ENCODE results near the gene PBXIP1.
A peak's percentile ranks its signal among the peaks of the same experiment; 100 is the strongest.

Gene PBXIP1

DNA sequence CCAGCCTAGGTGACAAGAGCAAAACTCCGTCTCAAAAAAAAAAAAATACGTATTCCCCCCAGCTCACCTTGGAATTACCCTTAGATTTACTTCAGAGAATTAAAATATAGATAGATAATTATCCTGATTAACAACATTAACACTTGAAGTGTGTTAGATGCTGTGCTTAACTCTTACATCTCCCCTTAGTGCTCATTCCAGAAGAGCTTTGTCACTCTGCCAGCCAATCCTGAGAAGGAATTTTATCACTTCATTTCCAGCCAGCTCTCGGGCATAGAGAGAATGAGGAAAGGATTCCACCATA is 16.3 kb upstream of the PBXIP1 start:
- Histone ChIP-seq H4K8ac (ENCODE audit: low read depth, low read length) (no peak overlapping the region), H3K27me3 (ENCODE audit: insufficient read depth, low read length, poor library complexity) (no peaks in the 10 kb centered on the region), H3K4me1 (ENCODE audit: control insufficient read depth, low read depth, low read length) (peaks cover 11% of the 10 kb centered on the region), H3K4me2 (ENCODE audit: low read length) (peak overlapping the region; percentile 37), H3K4ac (ENCODE audit: low read depth, low read length) (peak overlapping the region; percentile 29), H2BK15ac (replicated peaks; ENCODE audit: low read depth) (no peak overlapping the region), H3K79me2 (ENCODE audit: control insufficient read depth, insufficient read depth, low read length) (peaks cover 57% of the 10 kb centered on the region), H3K23ac (ENCODE audit: low read length) (no peak overlapping the region), H3K9ac (ENCODE audit: low read length) (peak overlapping the region; percentile 69), H3K56ac (ENCODE audit: low read length) (peak overlapping the region; percentile 96), H3K4me3 (ENCODE audit: low read length) (no peak overlapping the region), H2AK5ac (ENCODE audit: low read length) (no peak overlapping the region), H3K79me1 (ENCODE audit: low read length) (peaks cover 19% of the 10 kb centered on the region), H4K5ac (ENCODE audit: low read length) (no peak overlapping the region), H3K36me3 (ENCODE audit: control insufficient read depth, insufficient read depth, low read length) (peaks cover 5% of the 10 kb centered on the region), H3K18ac (ENCODE audit: low read length) (peak overlapping the region; percentile 81), H3K27ac (ENCODE audit: low read depth, low read length) (peak overlapping the region; percentile 96), H2BK120ac (ENCODE audit: low read depth, low read length) (peak overlapping the region; percentile 40), H2BK5ac (ENCODE audit: low read length) (peak overlapping the region; percentile 91)
- DNase-seq: no peak
- WGBS (ENCODE audit: extremely low coverage, insufficient coverage, low lambda C conversion rate): no CpG with 5 or more reads among the region's 3 CpGs

GRCh38 chr1:154971341-154971998 is 15.6 kb upstream of the PBXIP1 start:
- Histone ChIP-seq H3K27ac (ENCODE audit: low read depth, low read length) (peak overlapping the region; percentile 96), H2BK15ac (replicated peaks; ENCODE audit: low read depth) (no peak overlapping the region), H4K5ac (ENCODE audit: low read length) (peak overlapping the region; percentile 85), H3K27me3 (ENCODE audit: insufficient read depth, low read length, poor library complexity) (no peaks in the 10 kb centered on the region), H3K4me2 (ENCODE audit: low read length) (peak overlapping the region; percentile 30), H3K4me3 (ENCODE audit: low read length) (no peak overlapping the region), H3K4ac (ENCODE audit: low read depth, low read length) (peak overlapping the region; percentile 61), H3K56ac (ENCODE audit: low read length) (peak overlapping the region; percentile 95), H3K79me2 (ENCODE audit: control insufficient read depth, insufficient read depth, low read length) (peaks cover 50% of the 10 kb centered on the region), H3K4me1 (ENCODE audit: control insufficient read depth, low read depth, low read length) (peaks cover 9% of the 10 kb centered on the region), H3K23ac (ENCODE audit: low read length) (peak overlapping the region; percentile 48), H2BK5ac (ENCODE audit: low read length) (peak overlapping the region; percentile 94), H3K79me1 (ENCODE audit: low read length) (peaks cover 20% of the 10 kb centered on the region), H3K9ac (ENCODE audit: low read length) (peak overlapping the region; percentile 71), H3K36me3 (ENCODE audit: control insufficient read depth, insufficient read depth, low read length) (peaks cover 9% of the 10 kb centered on the region), H2BK120ac (ENCODE audit: low read depth, low read length) (peak overlapping the region; percentile 5), H3K18ac (ENCODE audit: low read length) (peak overlapping the region; percentile 11), H4K8ac (ENCODE audit: low read depth, low read length) (no peak overlapping the region), H2AK5ac (ENCODE audit: low read length) (peak overlapping the region; percentile 93)
- peak; percentile 48 for DNase-seq
- WGBS (ENCODE audit: extremely low coverage, insufficient coverage, low lambda C conversion rate): no CpG with 5 or more reads among the region's 10 CpGs

- Histone ChIP-seq H3K9ac (ENCODE audit: low read length) (peak within 1 kb of the TSS; percentile 95), H3K4me3 (ENCODE audit: low read length) (peak within 1 kb of the TSS; percentile 79), H2BK15ac (replicated peaks; ENCODE audit: low read depth) (no peak within 1 kb of the TSS), H3K79me2 (ENCODE audit: control insufficient read depth, insufficient read depth, low read length) (peaks cover 43% of the 10 kb centered on the region), H3K4me1 (ENCODE audit: control insufficient read depth, low read depth, low read length) (peaks cover 6% of the 10 kb centered on the region), H2AK5ac (ENCODE audit: low read length) (peak within 1 kb of the TSS; percentile 93), H3K36me3 (ENCODE audit: control insufficient read depth, insufficient read depth, low read length) (peaks cover 11% of the 10 kb centered on the region), H3K4ac (ENCODE audit: low read depth, low read length) (peak within 1 kb of the TSS; percentile 70), H3K23ac (ENCODE audit: low read length) (peak within 1 kb of the TSS; percentile 59), H3K27me3 (ENCODE audit: insufficient read depth, low read length, poor library complexity) (no peaks in the 10 kb centered on the region), H4K8ac (ENCODE audit: low read depth, low read length) (no peak within 1 kb of the TSS), H3K18ac (ENCODE audit: low read length) (peak within 1 kb of the TSS; percentile 83), H2BK120ac (ENCODE audit: low read depth, low read length) (peak within 1 kb of the TSS; percentile 5), H3K27ac (ENCODE audit: low read depth, low read length) (peak within 1 kb of the TSS; percentile 96), H3K56ac (ENCODE audit: low read length) (peak within 1 kb of the TSS; percentile 95), H2BK5ac (ENCODE audit: low read length) (peak within 1 kb of the TSS; percentile 94), H3K4me2 (ENCODE audit: low read length) (peak within 1 kb of the TSS; percentile 73), H4K5ac (ENCODE audit: low read length) (peak within 1 kb of the TSS; percentile 85), H3K79me1 (ENCODE audit: low read length) (peaks cover 22% of the 10 kb centered on the region)
- peak; percentile 98 for DNase-seq
- no CpG with 5 or more reads among the region's 15 CpGs for WGBS (ENCODE audit: extremely low coverage, insufficient coverage, low lambda C conversion rate)
These were observed 14.9 kb upstream of the PBXIP1 start, which contains the start of gene SHC1 for GRCh38 chr1:154970631-154971340. Gene SHC1 (minus strand): TSS chr1:154970747. CDS start chr1:154970526, 221 bp downstream.

- peak overlapping the region; percentile 49 for H3K27ac ChIP-seq (ENCODE audit: low read depth, low read length)
These were observed 14.1 kb upstream of the PBXIP1 start for GRCh38 chr1:154969860-154970452.

GRCh38 chr1:154969246-154969645 is 13.3 kb upstream of the PBXIP1 start:
- WGBS (ENCODE audit: extremely low coverage, insufficient coverage, low lambda C conversion rate): no CpG with 5 or more reads among the region's 5 CpGs
- no peak for DNase-seq
- no peaks in the 10 kb centered on the region for H3K27me3 ChIP-seq (ENCODE audit: insufficient read depth, low read length, poor library complexity)
- peak overlapping the region; percentile 95 for H3K9ac ChIP-seq (ENCODE audit: low read length)
- H3K4me1 ChIP-seq (ENCODE audit: control insufficient read depth, low read depth, low read length): peaks cover 6% of the 10 kb centered on the region
- H4K5ac ChIP-seq (ENCODE audit: low read length): no peak overlapping the region
- peaks cover 37% of the 10 kb centered on the region for H3K79me2 ChIP-seq (ENCODE audit: control insufficient read depth, insufficient read depth, low read length)
- no peak overlapping the region for H2BK15ac ChIP-seq (replicated peaks; ENCODE audit: low read depth)
- H3K4ac ChIP-seq (ENCODE audit: low read depth, low read length): no peak overlapping the region
- H2BK120ac ChIP-seq (ENCODE audit: low read depth, low read length): no peak overlapping the region
- H2AK5ac ChIP-seq (ENCODE audit: low read length): peak overlapping the region; percentile 59
- peaks cover 25% of the 10 kb centered on the region for H3K79me1 ChIP-seq (ENCODE audit: low read length)
- H3K27ac ChIP-seq (ENCODE audit: low read depth, low read length): no peak overlapping the region
- H3K4me3 ChIP-seq (ENCODE audit: low read length): peak overlapping the region; percentile 79
- H3K23ac ChIP-seq (ENCODE audit: low read length): peak overlapping the region; percentile 59
- H3K36me3 ChIP-seq (ENCODE audit: control insufficient read depth, insufficient read depth, low read length): peaks cover 17% of the 10 kb centered on the region
- H3K56ac ChIP-seq (ENCODE audit: low read length): peak overlapping the region; percentile 87
- H2BK5ac ChIP-seq (ENCODE audit: low read length): no peak overlapping the region
- peak overlapping the region; percentile 73 for H3K4me2 ChIP-seq (ENCODE audit: low read length)
- H4K8ac ChIP-seq (ENCODE audit: low read depth, low read length): no peak overlapping the region
- H3K18ac ChIP-seq (ENCODE audit: low read length): no peak overlapping the region

More at GRCh38 chr1:154969860-154970452, 14.1 kb upstream of the PBXIP1 start:
- no peak overlapping the region for H2BK15ac ChIP-seq (replicated peaks; ENCODE audit: low read depth)
- H2AK5ac ChIP-seq (ENCODE audit: low read length): no peak overlapping the region
- peak overlapping the region; percentile 70 for H3K4ac ChIP-seq (ENCODE audit: low read depth, low read length)
- peak overlapping the region; percentile 79 for H3K4me3 ChIP-seq (ENCODE audit: low read length)
- no peaks in the 10 kb centered on the region for H3K27me3 ChIP-seq (ENCODE audit: insufficient read depth, low read length, poor library complexity)
- no peak overlapping the region for H2BK120ac ChIP-seq (ENCODE audit: low read depth, low read length)
- no peak overlapping the region for H4K8ac ChIP-seq (ENCODE audit: low read depth, low read length)
- DNase-seq: no peak
- H4K5ac ChIP-seq (ENCODE audit: low read length): no peak overlapping the region
- peak overlapping the region; percentile 87 for H3K56ac ChIP-seq (ENCODE audit: low read length)
- H3K36me3 ChIP-seq (ENCODE audit: control insufficient read depth, insufficient read depth, low read length): peaks cover 15% of the 10 kb centered on the region
- H3K4me1 ChIP-seq (ENCODE audit: control insufficient read depth, low read depth, low read length): peaks cover 6% of the 10 kb centered on the region
- H3K23ac ChIP-seq (ENCODE audit: low read length): peak overlapping the region; percentile 59
- H3K79me1 ChIP-seq (ENCODE audit: low read length): peaks cover 25% of the 10 kb centered on the region
- H2BK5ac ChIP-seq (ENCODE audit: low read length): peak overlapping the region; percentile 63
- no CpG with 5 or more reads among the region's 22 CpGs for WGBS (ENCODE audit: extremely low coverage, insufficient coverage, low lambda C conversion rate)
- peaks cover 38% of the 10 kb centered on the region for H3K79me2 ChIP-seq (ENCODE audit: control insufficient read depth, insufficient read depth, low read length)
- H3K4me2 ChIP-seq (ENCODE audit: low read length): peak overlapping the region; percentile 73
- H3K18ac ChIP-seq (ENCODE audit: low read length): peak overlapping the region; percentile 83
- H3K9ac ChIP-seq (ENCODE audit: low read length): peak overlapping the region; percentile 95
